ENCODE measurements around the gene ELFN1.

ELFN1 gene

DNA sequence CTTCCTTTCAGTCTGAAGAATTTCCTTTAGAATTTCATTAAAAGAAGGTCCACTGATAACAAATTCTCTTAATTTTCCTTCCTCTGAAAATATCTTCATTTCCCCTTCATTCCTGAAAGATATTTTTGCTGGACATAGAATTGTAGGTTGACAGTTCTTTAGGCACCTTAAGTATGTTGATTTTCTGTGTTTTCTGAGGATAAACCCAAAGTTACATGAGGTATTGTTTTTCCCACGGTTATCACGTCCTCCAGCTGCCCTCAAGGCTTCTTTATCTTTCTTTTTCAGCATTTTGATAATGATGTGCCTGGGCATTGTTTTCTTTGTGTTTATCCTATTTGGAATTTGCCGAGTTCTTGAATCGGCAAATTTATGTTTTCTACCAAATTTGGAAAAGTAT, 105.3 kb downstream of the ELFN1 start:
- H3K9me3 ChIP-seq: no peaks in the 10 kb centered on the region
- H3K27me3 ChIP-seq: no peaks in the 10 kb centered on the region
- no peaks in the 10 kb centered on the region for H3K4me1 ChIP-seq (ENCODE audit: control insufficient read depth in 1 of 2, insufficient read depth in 1 of 2, low read depth in 1 of 2, low read length in 1 of 2)
- no peak overlapping the region for H3K4me3 ChIP-seq (ENCODE audit: low read depth in 1 of 2, low read length in 1 of 2)
- no peaks in the 10 kb centered on the region for H3K36me3 ChIP-seq
- TF ChIP-seq CTCF (IDR thresholded peaks at IDR 0.05): no peak
- no peak overlapping the region for H3K27ac ChIP-seq

DNA sequence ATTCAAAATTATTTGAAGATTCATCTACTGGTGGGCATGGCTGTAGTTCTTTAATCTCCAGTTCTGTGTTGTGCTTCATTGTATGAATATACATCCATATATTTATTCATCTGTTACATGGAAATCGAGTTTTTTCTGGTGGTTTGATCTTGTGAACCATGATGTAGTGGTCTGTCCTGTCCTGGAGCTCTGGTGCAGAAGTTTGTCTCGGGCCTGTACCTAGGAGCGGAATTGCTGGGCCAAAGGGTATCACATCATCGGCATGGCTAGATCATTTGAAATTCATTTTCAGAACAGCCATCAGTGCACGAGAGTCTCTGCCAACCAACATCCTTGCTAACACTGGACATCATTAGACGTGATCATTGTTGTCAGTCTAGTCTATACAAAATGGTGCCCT, 107.0 kb downstream of the ELFN1 start:
- TF ChIP-seq CTCF (IDR thresholded peaks at IDR 0.05): no peak
- H3K27me3 ChIP-seq: no peaks in the 10 kb centered on the region

GRCh38 chr7:1779445-1779844, 109.4 kb downstream of the ELFN1 start:
- Histone ChIP-seq H3K9me3 (no peaks in the 10 kb centered on the region), H3K36me3 (no peaks in the 10 kb centered on the region), H3K4me3 (ENCODE audit: low read depth in 1 of 2, low read length in 1 of 2) (no peak overlapping the region), H3K27me3 (no peaks in the 10 kb centered on the region), H3K27ac (no peak overlapping the region), H3K4me1 (ENCODE audit: control insufficient read depth in 1 of 2, insufficient read depth in 1 of 2, low read depth in 1 of 2, low read length in 1 of 2) (no peaks in the 10 kb centered on the region)
- no peak for TF ChIP-seq CTCF (IDR thresholded peaks at IDR 0.05)

More for the DNA sequence above, 107.0 kb downstream of the ELFN1 start:
- H3K9me3 ChIP-seq: no peaks in the 10 kb centered on the region
- H3K4me3 ChIP-seq (ENCODE audit: low read depth in 1 of 2, low read length in 1 of 2): no peak overlapping the region
- H3K36me3 ChIP-seq: no peaks in the 10 kb centered on the region
- H3K4me1 ChIP-seq (ENCODE audit: control insufficient read depth in 1 of 2, insufficient read depth in 1 of 2, low read depth in 1 of 2, low read length in 1 of 2): no peaks in the 10 kb centered on the region
- no peak overlapping the region for H3K27ac ChIP-seq

DNA sequence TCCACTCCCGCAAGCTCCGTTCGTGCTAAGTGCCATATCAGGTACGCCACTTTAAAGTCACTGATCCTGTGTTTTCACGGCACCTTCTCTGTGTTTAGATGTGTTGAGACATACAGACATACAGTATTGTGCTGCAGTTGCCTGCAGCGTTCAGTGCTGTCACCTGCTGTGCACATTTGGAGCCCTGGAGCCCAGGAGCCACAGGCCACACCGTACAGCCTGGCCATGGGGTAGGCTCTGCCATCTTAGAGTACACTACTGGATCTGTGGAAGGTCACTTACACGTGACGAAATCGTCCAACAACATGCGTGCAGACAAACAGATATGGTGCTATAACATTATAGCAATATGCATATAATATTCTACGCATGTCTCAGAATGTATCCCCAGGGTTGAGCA, 111.3 kb downstream of the ELFN1 start:
- no peak for TF ChIP-seq CTCF (IDR thresholded peaks at IDR 0.05)
- Histone ChIP-seq H3K4me1 (ENCODE audit: control insufficient read depth in 1 of 2, insufficient read depth in 1 of 2, low read depth in 1 of 2, low read length in 1 of 2) (no peaks in the 10 kb centered on the region), H3K9me3 (no peaks in the 10 kb centered on the region), H3K27me3 (no peaks in the 10 kb centered on the region), H3K4me3 (ENCODE audit: low read depth in 1 of 2, low read length in 1 of 2) (no peak overlapping the region), H3K36me3 (no peaks in the 10 kb centered on the region), H3K27ac (no peak overlapping the region)

DNA sequence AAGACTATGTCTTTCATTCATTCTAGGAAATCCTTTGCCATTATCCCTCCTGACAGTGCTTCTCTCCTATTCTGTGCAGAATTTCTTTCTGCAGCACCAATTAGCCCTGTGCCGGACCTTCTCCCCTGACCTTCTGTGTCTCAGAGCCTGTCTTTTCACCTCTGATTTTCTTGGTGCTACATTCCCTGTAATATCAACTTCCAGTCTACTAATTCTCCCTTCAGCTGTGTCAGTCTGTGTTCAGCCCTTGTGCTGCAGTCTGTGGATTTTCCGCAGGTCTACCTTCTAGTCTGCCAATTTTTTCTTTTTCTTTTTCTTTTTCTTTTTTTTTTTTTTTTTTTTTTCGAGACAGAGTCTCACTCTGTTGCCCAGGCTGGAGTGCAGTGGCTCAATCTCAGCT, 115.8 kb downstream of the ELFN1 start:
- TF ChIP-seq CTCF (IDR thresholded peaks at IDR 0.05): no peak
- H3K9me3 ChIP-seq: no peaks in the 10 kb centered on the region
- H3K4me1 ChIP-seq (ENCODE audit: control insufficient read depth in 1 of 2, insufficient read depth in 1 of 2, low read depth in 1 of 2, low read length in 1 of 2): no peaks in the 10 kb centered on the region
- no peak overlapping the region for H3K27ac ChIP-seq
- H3K36me3 ChIP-seq: no peaks in the 10 kb centered on the region
- no peaks in the 10 kb centered on the region for H3K27me3 ChIP-seq
- no peak overlapping the region for H3K4me3 ChIP-seq (ENCODE audit: low read depth in 1 of 2, low read length in 1 of 2)

DNA sequence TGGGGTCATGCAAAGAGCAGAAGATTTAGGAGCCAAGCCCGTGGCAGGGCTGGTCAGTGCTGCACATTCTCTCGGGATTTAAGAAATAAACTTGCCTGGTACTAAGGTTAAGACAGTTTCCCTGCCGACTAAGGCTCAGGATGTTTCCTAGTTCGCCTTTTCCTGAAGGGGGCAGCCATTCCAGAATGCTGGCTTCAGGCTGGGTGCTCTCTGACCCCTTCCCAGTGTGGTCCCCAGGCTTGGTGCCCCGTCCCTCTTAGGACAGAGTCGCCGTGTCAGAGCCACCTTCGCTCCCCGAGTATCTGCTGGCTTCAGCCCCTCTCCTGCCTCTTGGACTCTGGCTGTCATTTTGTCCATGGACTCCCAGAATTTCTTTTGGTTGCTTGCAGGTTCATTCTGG, 117.2 kb downstream of the ELFN1 start:
- no peaks in the 10 kb centered on the region for H3K9me3 ChIP-seq
- no peak overlapping the region for H3K27ac ChIP-seq
- H3K27me3 ChIP-seq: no peaks in the 10 kb centered on the region
- no peak for TF ChIP-seq CTCF (IDR thresholded peaks at IDR 0.05)
- H3K4me1 ChIP-seq (ENCODE audit: control insufficient read depth in 1 of 2, insufficient read depth in 1 of 2, low read depth in 1 of 2, low read length in 1 of 2): no peaks in the 10 kb centered on the region
- H3K4me3 ChIP-seq (ENCODE audit: low read depth in 1 of 2, low read length in 1 of 2): no peak overlapping the region
- no peaks in the 10 kb centered on the region for H3K36me3 ChIP-seq

Measured in neutrophil (primary cell).